Activated T-helper 2 cell treated with anti-CD3 and anti-CD28 coated beads, Interferon-gamma antibody, Interleukin-2, Interleukin-4, amounts not matched to agents 10 μg/mL and 5 μg/mL and 100 μg/mL, durations not matched to agents 14 hours and 24 hours and 36 hours (primary cell): ENCODE data around the gene GALNTL6. TPM values are rescaled to one million over a fixed set of nuclear protein-coding genes. Genes with fewer than 3 reads are reported as not detected.

Experiments used
- DNase-seq: peaks from one replicate; pipeline ENCODE4 v3.0.0; 2021; ENCODE audit warnings: low spot score
- H3K27ac Mint-ChIP-seq: one replicate; pipeline ENCODE4 v1.8.0; 2021; ENCODE audit warnings: mixed read lengths
- H3K27me3 Mint-ChIP-seq: one replicate; pipeline ENCODE4 v1.8.0; 2021; ENCODE audit warnings: low read depth, mixed read lengths
- H3K36me3 Mint-ChIP-seq: one replicate; pipeline ENCODE4 v1.8.0; 2021; ENCODE audit warnings: low read depth, mixed read lengths
- H3K4me1 Mint-ChIP-seq: one replicate; pipeline ENCODE4 v1.8.0; 2021; ENCODE audit warnings: low read depth, mixed read lengths
- H3K4me3 Mint-ChIP-seq: one replicate; pipeline ENCODE4 v1.8.0; 2021; ENCODE audit warnings: low read depth, mild to moderate bottlenecking, moderate library complexity, mixed read lengths
- H3K9me3 Mint-ChIP-seq: one replicate; pipeline ENCODE4 v1.8.0; 2021; ENCODE audit warnings: mixed read lengths
- intact Hi-C: fragments of 100-400 bp; cut with micrococcal nuclease; formaldehyde crosslinking; loops from one replicate; pipeline ENCODE4 v1.15.1; 2023
- total RNA-seq: library from RNA; stranded (reverse); gene quantifications from 2 replicates; pipeline ENCODE4 v1.2.3, GENCODE V29; 2022

GALNTL6 gene
- total RNA-seq, 1 donor from 2014 or later = not detected

- H3K4me1 Mint-ChIP-seq = no peaks in the 10 kb centered on the region
- DNase-seq = no peak
- no peaks in the 10 kb centered on the region for H3K9me3 Mint-ChIP-seq
- H3K36me3 Mint-ChIP-seq = no peaks in the 10 kb centered on the region
- no peaks in the 10 kb centered on the region for H3K27me3 Mint-ChIP-seq
- intact Hi-C loops = no loop called here
- no peak overlapping the region for H3K27ac Mint-ChIP-seq
- no peak overlapping the region for H3K4me3 Mint-ChIP-seq
These were observed 30.3 kb downstream of the GALNTL6 start for GRCh38 chr4:171843456-171843855.

DNA sequence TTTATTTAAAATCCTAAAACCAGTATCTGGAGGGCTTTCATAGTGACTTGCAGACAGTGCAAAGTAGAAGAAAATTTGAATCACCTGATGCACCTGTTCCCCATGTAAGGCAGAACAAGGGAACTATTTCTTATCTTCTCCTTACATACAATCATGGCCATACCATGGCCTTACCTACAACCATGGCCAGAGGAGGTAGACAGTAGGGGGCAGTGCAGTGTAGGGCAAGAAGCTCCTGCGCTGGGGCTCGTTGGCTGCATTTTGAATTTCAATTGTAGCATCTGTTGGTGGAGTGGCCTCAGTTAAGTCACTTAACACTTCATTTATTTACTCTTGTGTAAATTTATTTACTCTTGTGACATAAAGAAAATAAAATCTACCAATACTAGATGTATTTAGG is 33.0 kb downstream of the GALNTL6 start:
- no peaks in the 10 kb centered on the region for H3K4me1 Mint-ChIP-seq
- H3K9me3 Mint-ChIP-seq = no peaks in the 10 kb centered on the region
- H3K27me3 Mint-ChIP-seq = no peaks in the 10 kb centered on the region
- no peak overlapping the region for H3K4me3 Mint-ChIP-seq
- intact Hi-C loops = no loop called here
- no peaks in the 10 kb centered on the region for H3K36me3 Mint-ChIP-seq
- H3K27ac Mint-ChIP-seq = no peak overlapping the region
- no peak for DNase-seq

GRCh38 chr4:171846893-171847292 is 33.7 kb downstream of the GALNTL6 start:
- no peak overlapping the region for H3K4me3 Mint-ChIP-seq

DNA sequence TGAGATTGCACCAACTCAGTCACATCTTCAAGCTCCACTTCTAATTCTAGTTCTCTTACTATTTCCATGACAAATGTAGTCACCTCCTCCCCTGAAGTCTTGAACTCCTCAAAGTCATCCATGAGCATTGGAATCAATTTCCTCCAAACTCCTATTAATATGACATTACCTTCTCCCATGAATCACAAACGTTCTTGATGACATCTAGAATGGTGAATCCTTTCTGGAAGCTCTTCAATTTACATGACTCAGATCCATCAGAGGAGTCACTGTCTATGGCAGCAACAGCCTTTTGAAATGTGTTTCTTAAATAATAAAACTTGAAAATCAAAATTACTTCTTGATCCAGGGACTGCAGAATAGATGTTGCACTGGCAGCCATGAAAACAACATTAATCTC is 34.5 kb downstream of the GALNTL6 start:
- Mint-ChIP-seq H3K4me1 (no peaks in the 10 kb centered on the region), H3K27ac (no peak overlapping the region), H3K4me3 (no peak overlapping the region), H3K9me3 (no peaks in the 10 kb centered on the region), H3K36me3 (no peaks in the 10 kb centered on the region), H3K27me3 (no peaks in the 10 kb centered on the region)
- DNase-seq = no peak
- intact Hi-C loops = no loop called here

More at GRCh38 chr4:171846893-171847292, 33.7 kb downstream of the GALNTL6 start:
- H3K4me1 Mint-ChIP-seq = no peaks in the 10 kb centered on the region
- H3K27ac Mint-ChIP-seq = no peak overlapping the region
- no peaks in the 10 kb centered on the region for H3K27me3 Mint-ChIP-seq
- no peak for DNase-seq
- H3K36me3 Mint-ChIP-seq = no peaks in the 10 kb centered on the region
- intact Hi-C loops = no loop called here
- H3K9me3 Mint-ChIP-seq = no peaks in the 10 kb centered on the region

GRCh38 chr4:171849686-171850222 is 36.5 kb downstream of the GALNTL6 start:
- DNase-seq = no peak
- intact Hi-C loops = no loop called here
- Mint-ChIP-seq H3K27me3 (no peaks in the 10 kb centered on the region), H3K9me3 (no peaks in the 10 kb centered on the region), H3K4me1 (no peaks in the 10 kb centered on the region), H3K36me3 (no peaks in the 10 kb centered on the region), H3K27ac (no peak overlapping the region), H3K4me3 (no peak overlapping the region)

- no peak for DNase-seq
- Mint-ChIP-seq H3K36me3 (no peaks in the 10 kb centered on the region), H3K27me3 (no peaks in the 10 kb centered on the region), H3K4me1 (no peaks in the 10 kb centered on the region), H3K9me3 (no peaks in the 10 kb centered on the region), H3K27ac (no peak overlapping the region), H3K4me3 (no peak overlapping the region)
- intact Hi-C loops = no loop called here
These were observed 38.1 kb downstream of the GALNTL6 start for GRCh38 chr4:171851295-171851694.

DNA sequence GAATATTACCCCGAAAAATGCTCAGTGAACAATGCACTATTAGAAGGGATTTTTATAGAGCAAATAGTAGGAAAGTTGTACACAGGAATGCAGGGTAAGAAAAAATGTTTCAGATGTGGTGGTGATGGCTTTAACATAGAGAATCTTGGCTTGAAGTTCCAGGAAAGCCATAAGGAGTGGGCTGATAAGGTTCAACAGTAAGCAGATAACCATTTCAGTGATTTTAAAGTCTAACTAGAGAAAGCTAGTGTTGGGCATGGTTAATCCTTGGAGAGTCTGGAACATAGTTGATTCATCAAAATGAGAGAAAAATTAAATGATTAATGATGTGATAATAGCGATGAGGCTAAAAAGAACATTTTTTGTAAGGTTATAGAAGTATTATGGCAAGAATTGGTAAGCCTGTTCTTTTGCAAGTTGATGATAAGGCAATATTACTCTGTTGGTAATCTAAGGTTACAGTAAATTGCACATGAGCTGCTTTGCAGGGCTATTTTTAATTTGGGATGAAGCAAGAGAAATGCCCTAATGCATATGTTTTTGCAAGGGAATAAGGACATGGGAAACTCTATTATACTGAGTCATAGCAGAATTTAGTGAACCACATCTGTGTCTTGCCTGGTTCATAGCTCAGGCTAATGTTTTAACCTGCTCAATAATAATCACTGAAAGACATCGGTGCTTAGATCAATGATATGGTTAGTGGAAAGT is 44.3 kb downstream of the GALNTL6 start:
- Mint-ChIP-seq H3K9me3 (no peaks in the 10 kb centered on the region), H3K27me3 (no peaks in the 10 kb centered on the region), H3K36me3 (no peaks in the 10 kb centered on the region), H3K4me1 (no peaks in the 10 kb centered on the region), H3K27ac (no peak overlapping the region), H3K4me3 (no peak overlapping the region)
- DNase-seq = no peak
- intact Hi-C loops = no loop called here

- H3K9me3 Mint-ChIP-seq = peaks cover 5% of the 10 kb centered on the region
- H3K27me3 Mint-ChIP-seq = no peaks in the 10 kb centered on the region
- no peak overlapping the region for H3K27ac Mint-ChIP-seq
- no peaks in the 10 kb centered on the region for H3K4me1 Mint-ChIP-seq
- intact Hi-C loops = no loop called here
- H3K36me3 Mint-ChIP-seq = no peaks in the 10 kb centered on the region
- H3K4me3 Mint-ChIP-seq = no peak overlapping the region
- no peak for DNase-seq
These were observed 62.1 kb downstream of the GALNTL6 start for GRCh38 chr4:171875291-171875690.

DNA sequence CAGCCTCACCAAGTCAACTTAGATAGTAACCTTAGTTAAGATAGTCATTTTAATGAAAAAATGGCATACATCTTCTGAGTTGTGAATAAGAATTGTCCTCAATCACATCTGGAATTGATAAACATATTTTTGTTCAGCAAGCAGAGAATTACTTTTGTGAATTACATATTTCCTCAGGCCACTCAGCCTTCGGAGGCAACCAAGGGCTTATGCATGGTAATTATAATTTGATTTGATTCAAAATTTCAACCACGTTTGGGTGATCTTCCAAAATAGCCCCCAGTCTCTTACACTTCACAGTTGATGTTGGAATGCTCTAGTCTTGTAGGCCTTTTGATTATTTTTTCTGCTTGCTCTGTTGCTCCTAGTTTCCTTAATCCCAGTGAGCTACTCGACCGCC is 63.4 kb downstream of the GALNTL6 start:
- intact Hi-C loops = no loop called here
- Mint-ChIP-seq H3K27me3 (no peaks in the 10 kb centered on the region), H3K27ac (no peak overlapping the region), H3K9me3 (peaks cover 5% of the 10 kb centered on the region), H3K36me3 (no peaks in the 10 kb centered on the region), H3K4me1 (no peaks in the 10 kb centered on the region), H3K4me3 (no peak overlapping the region)
- DNase-seq = no peak

DNA sequence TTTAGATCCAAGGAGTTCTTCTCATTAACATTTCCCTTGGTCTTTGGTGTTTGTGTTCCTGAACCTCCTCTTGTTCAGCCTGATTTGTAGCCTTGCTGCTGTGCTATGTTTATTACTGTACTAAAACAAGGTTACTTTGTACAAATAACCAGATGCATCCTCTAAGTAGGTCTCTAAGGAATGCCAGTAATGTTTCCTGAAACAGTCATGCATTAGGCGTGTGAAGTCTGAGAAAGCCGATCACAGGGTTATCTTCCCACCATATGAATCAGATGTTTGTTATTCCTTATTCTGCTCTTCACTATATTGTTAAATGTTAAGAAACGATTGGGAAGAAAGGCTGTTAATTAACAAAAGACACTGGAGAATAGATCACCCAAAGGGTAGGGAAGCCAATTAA is 66.9 kb downstream of the GALNTL6 start:
- DNase-seq = no peak
- intact Hi-C loops = no loop called here
- H3K9me3 Mint-ChIP-seq = no peaks in the 10 kb centered on the region
- H3K4me1 Mint-ChIP-seq = no peaks in the 10 kb centered on the region
- H3K27ac Mint-ChIP-seq = no peak overlapping the region
- H3K36me3 Mint-ChIP-seq = no peaks in the 10 kb centered on the region
- no peaks in the 10 kb centered on the region for H3K27me3 Mint-ChIP-seq
- no peak overlapping the region for H3K4me3 Mint-ChIP-seq

- H3K9me3 Mint-ChIP-seq = no peaks in the 10 kb centered on the region
- no peak overlapping the region for H3K4me3 Mint-ChIP-seq
- no peak overlapping the region for H3K27ac Mint-ChIP-seq
- H3K27me3 Mint-ChIP-seq = no peaks in the 10 kb centered on the region
- intact Hi-C loops = no loop called here
- no peak for DNase-seq
- no peaks in the 10 kb centered on the region for H3K4me1 Mint-ChIP-seq
- no peaks in the 10 kb centered on the region for H3K36me3 Mint-ChIP-seq
These were observed 76.5 kb downstream of the GALNTL6 start for GRCh38 chr4:171889681-171890080.

- H3K27me3 Mint-ChIP-seq = no peaks in the 10 kb centered on the region
- H3K4me1 Mint-ChIP-seq = no peaks in the 10 kb centered on the region
- no peak overlapping the region for H3K4me3 Mint-ChIP-seq
- H3K27ac Mint-ChIP-seq = no peak overlapping the region
- DNase-seq = no peak
- peaks cover 6% of the 10 kb centered on the region for H3K9me3 Mint-ChIP-seq
- intact Hi-C loops = no loop called here
- H3K36me3 Mint-ChIP-seq = no peaks in the 10 kb centered on the region
These were observed 77.8 kb downstream of the GALNTL6 start for GRCh38 chr4:171891038-171891437.

DNA sequence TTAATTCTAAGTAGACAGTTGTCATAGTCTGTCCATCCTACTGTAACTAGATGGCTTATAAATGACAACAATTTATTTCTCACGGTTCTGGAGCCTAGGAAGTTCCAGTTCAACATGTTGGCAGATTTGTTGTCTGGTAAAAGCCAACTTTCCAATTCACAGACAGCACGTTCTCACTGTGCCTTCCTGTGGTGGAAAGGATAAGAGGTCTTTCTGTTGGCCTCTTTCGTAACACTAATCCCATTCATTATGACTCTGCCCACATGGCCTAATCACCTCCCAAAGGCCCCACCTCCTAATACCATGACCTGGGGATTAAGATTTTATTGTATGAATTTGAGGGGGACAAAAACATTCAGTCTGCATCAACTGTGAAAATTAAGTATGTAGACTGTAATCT is 83.2 kb downstream of the GALNTL6 start:
- H3K36me3 Mint-ChIP-seq = no peaks in the 10 kb centered on the region
- H3K27me3 Mint-ChIP-seq = no peaks in the 10 kb centered on the region
- no peak for DNase-seq
- H3K4me3 Mint-ChIP-seq = no peak overlapping the region
- no peak overlapping the region for H3K27ac Mint-ChIP-seq
- intact Hi-C loops = no loop called here
- H3K4me1 Mint-ChIP-seq = no peaks in the 10 kb centered on the region
- peaks cover 16% of the 10 kb centered on the region for H3K9me3 Mint-ChIP-seq
